ENCODE data around the gene APOBEC3A. TPM values are rescaled to one million over a fixed set of nuclear protein-coding genes. Genes with fewer than 3 reads are reported as not detected.
A peak's percentile ranks its signal among the peaks of the same experiment; 100 is the strongest.

The APOBEC3A gene
- total and polyA plus RNA-seq, 2 of the 8 experiments (the other 6 are each of a cell fraction or from before 2014, with no cell fraction given) = not detected

GRCh38 chr22:38981005-38981991, 23.9 kb downstream of the APOBEC3A start:
- Histone ChIP-seq H3K4me2 (ENCODE audit: insufficient read depth in 1 of 2, low read depth in 2 of 2, low read length in 2 of 2) (peak overlapping the region; percentile 45 to 48; a peak in 3 of 4 replicates), H2BK15ac (ENCODE audit: low read length) (no peak overlapping the region), H3K27ac (ENCODE audit: low read depth, low read length) (peak overlapping the region; percentile 54; the same call in 1 of the 2 replicates), H3K79me2 (ENCODE audit: control insufficient read depth in 1 of 2, insufficient read depth in 2 of 2, low read length in 2 of 2) (no peaks in the 10 kb centered on the region), H2AFZ (ENCODE audit: low read length) (no peak overlapping the region), H2BK5ac (ENCODE audit: low read depth, low read length) (peak overlapping the region; percentile 75; the same call in 1 of the 2 replicates), H4K20me1 (replicated peaks in 1 of 2; ENCODE audit: control insufficient read depth in 1 of 2, insufficient read depth in 2 of 2, low read length in 2 of 2) (no peaks in the 10 kb centered on the region), H4K5ac (ENCODE audit: insufficient read length, low read depth, low read length) (no peak overlapping the region), H3K18ac (ENCODE audit: extremely low read depth, low read length) (peak overlapping the region; percentile 56; the same call in 1 of the 2 replicates), H3K27me3 (replicated peaks in 1 of 4; ENCODE audit: control insufficient read depth in 3 of 4, extremely low read depth in 1 of 4, insufficient read depth in 3 of 4, low read length in 3 of 4) (no peaks in the 10 kb centered on the region), H3K36me3 (ENCODE audit: control insufficient read depth in 2 of 4, insufficient read depth in 4 of 4, low read length in 3 of 4) (peaks cover 0 to 5% (median 0%) of the 10 kb centered on the region in 4 experiments; a peak in 2 of 8 replicates), H3K4ac (replicated peaks; ENCODE audit: insufficient read length, low read depth, low read length) (no peak overlapping the region), H3K23me2 (ENCODE audit: low read depth, low read length) (no peaks in the 10 kb centered on the region), H2BK12ac (ENCODE audit: low read depth, low read length) (peak overlapping the region; percentile 90), H3K4me1 (replicated peaks in 1 of 4; ENCODE audit: control insufficient read depth in 3 of 4, insufficient read depth in 4 of 4, low read length in 3 of 4) (peaks cover 0 to 16% (median 4%) of the 10 kb centered on the region in 4 experiments; a peak in 6 of 7 replicates), H3K56ac (replicated peaks; ENCODE audit: insufficient read length, low read depth, low read length) (no peak overlapping the region), H2BK20ac (ENCODE audit: low read length) (0 out of 2 replicates have a peak overlapping the region, but pooled peaks have one; percentile 90), H2BK120ac (replicated peaks; ENCODE audit: low read depth, low read length) (no peak overlapping the region), H3K9ac (replicated peaks in 1 of 4; ENCODE audit: extremely low read depth in 1 of 4, low read depth in 3 of 4, low read length in 3 of 4) (no peak overlapping the region; a peak in 2 of 7 replicates), H4K8ac (ENCODE audit: extremely low read depth, insufficient read depth, low read length) (no peak overlapping the region), H3K14ac (ENCODE audit: insufficient read length) (no peak overlapping the region), H2AK5ac (ENCODE audit: low read depth, low read length) (no peak overlapping the region; the same call in 1 of the 2 replicates), H3K79me1 (ENCODE audit: low read depth, low read length) (no peaks in the 10 kb centered on the region), H3K9me3 (ENCODE audit: insufficient read depth in 2 of 2, low read depth in 1 of 2, low read length in 1 of 2) (peaks cover 7 to 22% of the 10 kb centered on the region in 2 experiments), H4K91ac (replicated peaks; ENCODE audit: insufficient read length, low read length) (peak overlapping the region; percentile 6), H3K4me3 (ENCODE audit: extremely low read depth in 1 of 4, insufficient read depth in 2 of 4, low read depth in 3 of 4, low read length in 4 of 4) (peak overlapping the region in 1 of 4 experiments; percentile 39; a peak in 2 of 8 replicates), H3K23ac (ENCODE audit: insufficient read length) (no peak overlapping the region)
- ChIA-PET CTCF (ENCODE audit: partially characterized antibody) (interaction anchor here (0.5 to 6.9 kb wide), 12 partner anchors 9 to 212 kb away, joined by 3 to 63 read pairs (median 4); no protein-coding TSS in a partner anchor), POLR2A (ENCODE audit: partially characterized antibody) (interaction anchor here (1.0 to 2.0 kb wide), 3 partner anchors 10 to 39 kb away, joined by 3 to 8 read pairs (median 4); no protein-coding TSS in a partner anchor)
- no peak for DNase-seq (ENCODE audit: low read depth in 1 of 2, low spot score in 2 of 2)
- no peak for FAIRE-seq
- 58% methylated on average over 27 of the region's 27 CpGs; no CpG with 5 or more reads in 1 of the 2 experiments for WGBS, 2 experiments (ENCODE audit: extremely low coverage in 1 of 2, insufficient coverage in 1 of 2, insufficient read length in 1 of 2, insufficient replicate concordance in 2 of 2, low coverage in 1 of 2, low lambda C conversion rate in 2 of 2, missing lambda C conversion rate in 1 of 2)
- TF ChIP-seq CTCF (IDR thresholded peaks at IDR 0.05; ENCODE audit: control extremely low read depth in 1 of 3, insufficient read depth in 1 of 3, low read depth in 1 of 3, low read length in 3 of 3) = peak; percentile 55 to 92 (median 72)
- TF ChIP-seq GTF2F1 (IDR thresholded peaks at IDR 0.05; ENCODE audit: borderline replicate concordance, low read depth, low read length) = no peak
- peak; percentile 52 for TF ChIP-seq MAX (IDR thresholded peaks at IDR 0.05)
- no peak for TF ChIP-seq CTBP2 (IDR thresholded peaks at IDR 0.05; ENCODE audit: borderline replicate concordance, insufficient read depth, insufficient read length, low read length)
- no peak for TF ChIP-seq BCL11A (IDR thresholded peaks at IDR 0.05; ENCODE audit: low read depth in 2 of 2, low read length in 2 of 2)
- peak; percentile 99 for TF ChIP-seq EGR1 (IDR thresholded peaks at IDR 0.05; ENCODE audit: borderline replicate concordance, low read depth, low read length)
- TF ChIP-seq CREB1 (IDR thresholded peaks at IDR 0.05) = 0 out of 2 replicates have a peak, but pooled peaks have one; percentile 5
